Measurements from ENCODE around the gene SNED1.

SNED1 gene

DNA sequence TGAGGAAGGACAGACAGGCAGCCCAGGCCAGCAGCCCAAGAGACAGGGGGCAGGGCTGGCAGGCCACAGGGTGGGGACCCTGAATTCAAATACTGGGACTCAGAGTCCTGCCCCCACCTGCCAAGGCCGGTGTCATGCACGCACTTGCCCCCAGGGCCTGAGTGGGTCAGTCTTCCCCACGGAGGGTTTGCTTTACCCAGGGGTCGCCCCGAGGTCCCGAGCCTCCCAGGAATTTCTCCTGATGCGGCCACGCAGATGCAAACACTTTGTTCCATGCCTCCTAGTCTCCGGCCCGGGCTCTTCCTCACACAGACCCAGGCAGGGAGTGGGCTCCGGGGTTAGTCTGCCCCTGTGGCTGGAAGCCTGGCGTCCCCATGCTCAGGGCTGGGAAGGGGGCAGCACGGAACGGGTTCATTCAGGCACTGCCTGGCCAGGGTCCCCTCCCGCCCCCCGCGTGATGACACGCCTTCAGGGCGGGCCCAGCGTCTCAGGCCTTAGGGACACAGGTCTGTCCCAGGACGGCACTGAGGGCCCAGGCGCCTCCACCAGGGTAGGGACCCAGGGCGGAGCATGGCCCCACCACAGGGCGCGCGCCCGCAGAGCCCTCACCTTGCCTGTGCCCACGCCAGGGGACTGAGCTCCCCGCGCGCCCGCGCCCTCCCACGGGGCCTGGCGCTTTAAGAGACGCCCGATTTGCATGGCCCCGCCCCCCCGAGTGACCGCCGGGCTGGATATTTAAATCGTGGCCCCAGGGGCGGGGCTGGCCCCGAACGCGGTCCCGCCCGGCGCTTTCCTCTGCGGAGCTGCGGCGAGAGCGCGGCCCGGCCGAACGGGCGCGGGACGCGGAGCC, at the start of gene SNED1:
SNED1 (plus strand) TSS at position 763 of the 850 bp plus-strand sequence. CDS start 220 bp downstream, outside the sequence.
- DNase-seq = no peak

GRCh38 chr2:240948905-240949790, 49.3 kb upstream of the SNED1 start:
- no peak for DNase-seq

- DNase-seq = no peak
These were observed 48.4 kb upstream of the SNED1 start for GRCh38 chr2:240949791-240950705.

GRCh38 chr2:240951045-240951594, 47.3 kb upstream of the SNED1 start:
- no peak for DNase-seq

GRCh38 chr2:240952496-240953246, 45.7 kb upstream of the SNED1 start:
- DNase-seq = no peak

DNA sequence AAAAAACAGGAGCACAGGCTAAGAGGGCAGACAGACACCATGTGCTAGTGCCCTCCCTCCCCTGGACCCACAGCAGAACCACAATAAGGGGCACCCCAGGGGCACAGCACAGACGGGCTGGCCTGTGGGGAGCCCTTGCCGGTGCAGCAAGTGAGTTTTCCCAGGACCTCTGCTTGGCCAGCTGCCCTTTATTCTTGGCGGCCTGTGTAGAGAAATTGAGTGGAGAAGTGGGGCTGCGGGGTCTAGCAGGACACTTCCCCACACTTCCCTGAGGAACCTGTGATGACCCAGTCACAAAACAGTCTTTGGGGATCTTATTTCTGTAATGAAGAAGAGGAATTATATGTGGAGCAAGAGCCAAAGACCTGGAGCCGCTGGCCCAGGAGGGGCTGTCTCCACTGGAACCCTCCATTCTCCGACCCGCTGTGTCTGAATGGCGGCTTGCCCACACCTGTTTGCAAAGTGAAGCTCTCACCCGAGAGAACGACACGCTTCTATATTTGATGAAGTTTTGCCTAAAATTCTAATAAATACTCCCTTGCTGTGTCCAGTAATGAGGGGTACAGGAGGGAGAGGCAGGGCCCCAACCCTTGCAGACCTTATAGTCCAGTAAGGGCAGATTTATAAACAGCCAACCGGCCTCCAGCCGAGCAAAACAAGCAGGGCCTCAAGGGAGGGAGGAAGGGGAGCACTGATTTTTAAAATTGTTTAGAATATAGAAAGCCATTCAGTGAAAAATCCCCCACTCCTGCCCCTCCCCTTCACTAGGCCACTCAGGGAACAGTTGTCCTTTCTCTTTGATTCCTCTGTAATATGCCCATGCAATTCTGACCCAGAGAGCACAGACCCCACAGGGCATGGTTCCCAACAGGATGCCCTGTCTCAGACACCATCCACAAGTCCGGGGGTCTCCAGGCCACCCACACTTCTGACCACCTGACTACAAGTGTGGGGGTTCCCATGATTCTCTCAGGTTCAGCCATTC, 44.7 kb upstream of the SNED1 start:
- no peak for DNase-seq

DNA sequence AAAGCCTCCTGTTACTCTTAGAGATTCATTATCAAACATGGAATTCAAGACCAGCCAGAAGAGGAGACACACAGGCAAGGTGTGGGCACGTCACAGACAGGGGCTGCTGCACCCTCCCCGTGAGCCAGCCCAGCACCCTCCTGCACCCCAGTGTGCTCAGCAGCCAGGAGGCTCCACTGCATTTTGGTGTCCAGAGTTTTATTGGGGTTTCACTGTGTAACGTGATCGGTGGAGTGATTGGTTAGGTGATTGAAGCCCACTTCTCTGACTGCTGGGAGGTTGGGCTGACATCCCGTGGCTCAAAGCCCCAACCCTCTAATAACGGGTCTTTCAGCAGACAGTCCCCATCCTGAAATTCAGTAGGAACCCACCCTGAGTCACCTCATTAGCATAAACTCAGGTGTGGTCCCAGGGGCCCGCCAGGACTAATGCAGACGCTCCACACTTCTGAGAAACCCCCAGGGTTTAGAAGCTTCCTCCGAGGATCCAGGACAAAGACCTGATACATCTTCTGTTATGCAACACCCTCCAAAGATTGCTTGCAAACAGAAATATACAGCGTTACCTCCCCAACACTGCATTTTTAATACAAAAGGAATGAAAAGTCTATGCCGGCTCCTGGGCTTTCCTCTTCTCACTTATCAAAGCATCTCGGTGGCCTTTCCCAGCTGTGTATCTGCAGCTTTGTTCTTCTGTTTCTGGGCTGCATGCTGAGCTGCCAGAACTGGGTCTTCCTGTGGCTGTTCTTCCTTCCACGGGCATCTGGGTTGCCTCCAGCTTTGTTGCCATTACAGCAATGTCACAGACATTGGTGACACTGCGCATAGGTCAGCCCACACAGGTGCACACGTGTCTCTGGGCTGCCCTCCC, 43.7 kb upstream of the SNED1 start:
- no peak for DNase-seq

- no peak for DNase-seq
These were observed 42.9 kb upstream of the SNED1 start for GRCh38 chr2:240955306-240956170.

DNA sequence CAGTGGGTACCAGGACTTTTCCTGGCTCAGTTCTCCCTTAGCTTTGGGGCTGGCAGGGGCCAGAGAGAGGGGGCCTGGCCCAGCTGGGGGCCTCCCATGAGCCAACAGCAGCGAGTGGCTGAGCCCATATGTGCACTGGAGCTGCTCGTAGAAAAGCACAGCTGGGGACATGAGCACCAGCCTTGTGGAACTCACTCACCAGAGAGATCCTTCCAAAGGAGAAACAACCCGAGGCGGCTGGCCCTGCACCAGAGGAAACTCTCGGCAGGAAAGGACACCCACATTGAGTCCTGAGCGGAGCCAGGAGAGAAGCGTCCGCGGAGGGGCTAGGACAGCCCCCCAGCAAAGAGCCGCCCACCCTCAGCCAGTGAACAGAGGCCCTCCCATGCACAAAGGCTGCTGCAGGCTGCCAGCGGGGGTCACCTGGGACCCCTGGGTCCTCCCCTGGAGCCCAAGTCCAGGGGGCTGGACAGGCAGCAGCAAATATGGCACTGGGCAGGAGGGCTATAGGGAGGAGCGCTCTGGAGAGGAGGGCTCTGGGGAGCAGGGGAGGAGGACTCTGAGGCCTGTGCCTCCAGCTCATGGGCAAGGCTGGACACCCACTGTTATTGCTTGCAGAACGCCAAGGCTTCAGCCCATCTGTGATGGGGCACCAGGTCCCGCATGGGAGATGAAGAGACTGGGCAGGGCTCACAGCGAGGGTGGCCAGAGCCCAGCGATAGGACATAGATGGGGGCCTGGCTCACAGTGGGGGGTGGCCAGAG, 42.1 kb upstream of the SNED1 start:
- no peak for DNase-seq

DNA sequence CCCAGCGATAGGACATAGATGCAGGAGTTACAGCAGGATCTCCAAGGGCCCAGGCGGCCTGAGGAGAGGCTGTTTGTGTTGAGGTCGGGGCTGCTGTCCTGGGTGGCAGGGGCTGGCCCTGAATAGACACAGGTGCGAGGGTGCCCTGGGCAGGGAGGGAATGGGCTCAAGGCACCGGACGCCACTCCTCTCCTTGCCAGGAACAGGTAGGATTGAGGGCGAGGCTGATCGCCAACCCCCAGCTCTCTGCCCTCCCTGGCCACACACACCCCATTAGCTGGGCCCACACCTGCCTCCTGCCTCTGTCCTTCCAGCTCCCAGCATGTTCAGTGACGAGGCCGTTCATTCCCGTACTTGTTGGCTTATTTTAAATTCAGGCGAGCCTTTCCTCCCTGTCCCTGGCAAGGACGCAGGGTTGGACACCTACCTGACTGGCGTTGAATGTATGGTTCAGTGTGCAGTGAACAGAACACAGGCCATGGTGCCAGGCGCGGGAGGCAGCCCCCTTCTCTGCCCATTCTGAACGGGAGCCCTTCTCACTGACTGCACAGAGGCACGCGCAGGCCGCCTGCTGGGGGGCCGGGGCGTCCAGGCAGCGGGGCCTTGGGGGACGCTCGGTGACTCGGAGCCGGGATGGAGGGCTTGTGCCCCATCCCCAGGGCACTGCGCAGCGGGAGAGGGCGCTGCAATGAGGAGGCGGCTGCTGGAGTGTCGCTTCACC, 41.3 kb upstream of the SNED1 start:
- no peak for DNase-seq

GRCh38 chr2:240957656-240958365, 40.6 kb upstream of the SNED1 start:
- no peak for DNase-seq

DNA sequence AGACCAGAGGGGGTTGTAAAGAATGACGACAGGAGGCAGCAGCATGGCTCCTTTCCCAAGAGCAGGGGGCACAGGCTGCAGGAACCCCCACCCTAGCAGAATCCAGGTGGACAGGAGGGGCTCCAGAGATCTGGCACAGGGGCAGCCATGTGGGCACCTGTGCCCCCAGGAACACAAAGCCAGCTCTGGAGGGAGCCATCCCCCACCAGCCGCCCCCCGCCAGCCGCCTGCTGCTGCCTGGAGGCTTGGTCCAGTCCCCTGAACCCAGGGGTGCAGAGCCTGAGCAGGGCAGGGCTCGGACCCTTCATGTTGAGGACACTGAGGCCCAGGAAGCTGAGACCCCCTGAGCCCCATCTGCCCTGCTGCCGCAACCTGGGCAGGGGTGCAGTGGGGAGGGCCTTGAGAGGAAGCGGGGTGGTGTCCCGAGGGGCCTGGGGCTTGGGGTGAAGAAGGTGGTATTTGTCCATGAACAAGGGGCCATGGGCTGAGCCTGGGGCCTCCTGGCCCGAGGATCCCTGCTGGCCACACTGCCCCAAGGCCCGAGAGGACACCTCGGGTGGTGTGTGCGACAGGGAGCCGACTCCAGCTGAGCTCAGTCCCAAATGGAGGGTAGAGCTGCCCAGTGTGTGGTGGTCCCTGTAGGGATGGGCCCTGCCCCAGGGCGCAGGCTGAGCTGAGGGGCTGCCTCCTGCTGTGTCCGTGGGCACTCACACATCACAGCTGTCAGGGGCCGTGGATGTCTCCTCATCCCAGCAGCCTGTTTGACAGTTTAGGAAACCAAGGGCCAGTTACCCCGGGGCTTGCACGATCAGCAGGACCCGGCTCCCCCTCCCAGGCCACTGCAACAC, 39.8 kb upstream of the SNED1 start:
- DNase-seq = no peak

DNA sequence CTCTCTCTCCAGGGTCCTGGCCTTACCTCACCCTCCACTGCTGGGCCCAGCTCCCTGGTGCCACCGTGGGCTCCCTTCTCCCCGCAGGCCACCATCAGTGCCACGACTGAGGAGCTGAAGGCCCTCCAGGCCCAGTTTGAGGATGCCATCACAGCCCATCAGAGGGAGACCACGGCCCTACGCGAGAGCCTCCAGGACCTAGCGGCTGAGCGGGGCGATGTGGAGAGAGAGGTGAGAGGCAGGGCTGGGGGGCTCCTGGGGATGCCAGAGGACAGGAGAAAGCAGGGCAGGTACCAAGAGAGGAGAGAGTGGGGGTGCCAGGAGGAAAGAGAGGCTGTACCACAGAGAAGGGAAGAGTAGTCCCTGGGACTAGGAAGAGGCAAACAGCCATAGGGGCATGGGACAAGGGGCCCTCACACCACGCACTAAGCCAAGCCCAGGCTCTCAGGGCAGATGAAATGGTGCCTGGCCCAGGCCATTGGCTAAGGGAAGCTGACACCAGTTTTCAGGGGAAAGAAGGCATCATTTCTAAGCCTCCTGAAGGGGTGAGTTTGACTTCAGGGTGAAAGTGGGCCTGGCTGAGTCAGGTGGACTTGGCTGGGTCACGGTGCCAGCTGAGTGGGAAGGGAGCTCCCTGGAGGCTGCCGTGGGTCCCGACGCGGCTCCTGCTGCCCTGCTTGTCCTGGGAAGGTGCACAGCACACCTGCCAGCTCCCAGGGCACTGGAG, 39.0 kb upstream of the SNED1 start:
- DNase-seq = no peak

DNA sequence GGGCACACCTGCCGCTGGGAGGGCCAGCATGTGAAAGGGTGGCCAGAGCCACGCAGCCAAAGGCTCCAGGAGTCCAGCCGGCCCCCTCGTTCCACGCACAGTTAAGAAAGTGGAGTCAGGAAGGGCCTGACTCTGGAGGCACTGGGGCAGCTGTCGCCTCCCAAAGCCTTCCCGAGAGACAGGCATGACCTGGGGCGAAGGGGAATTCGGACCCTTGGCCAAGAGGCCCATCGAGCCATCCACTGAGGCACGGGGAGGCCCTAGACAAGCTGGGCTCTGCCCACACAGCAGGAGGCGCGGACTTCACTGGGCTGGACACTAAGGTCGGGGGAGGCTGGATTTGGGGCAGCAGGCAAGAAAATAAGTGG, 38.5 kb upstream of the SNED1 start:
- no peak for DNase-seq

All from OCI-M1 (cell line).